Fibroblast of the aortic adventitia (primary cell): ENCODE data around the gene SLIT1. TPM values are rescaled to one million over a fixed set of nuclear protein-coding genes. Genes with fewer than 3 reads are reported as not detected.

Experiments
- DNase-seq: peaks from one replicate; pipeline ENCODE4 v3.0.0-alpha.2; 2010; ENCODE audit warnings: low read depth
- H3K4me3 ChIP-seq: 2 replicates; pipeline ENCODE4 v1.5.1; 2011; ENCODE audit warnings: low read depth, mild to moderate bottlenecking, control low read depth, low read length, moderate library complexity
- CTCF ChIP-seq: IDR thresholded peaks from 2 replicates; pipeline ENCODE4 v1.5.1; 2011; ENCODE audit warnings: mild to moderate bottlenecking, low read length, control low read depth, inconsistent platforms; ENCODE audit not compliant: insufficient read depth
- total RNA-seq: library from RNA; depleted of rRNA; stranded (reverse); fragments of >200 nt; gene quantifications from 2 replicates; pipeline ENCODE4 v1.2.3, GENCODE V29; 2012; ENCODE audit warnings: low replicate concordance

SLIT1 gene
- total RNA-seq, 1 donor, result 0.09 TPM

- no peak overlapping the region for H3K4me3 ChIP-seq
- no peak for DNase-seq
- no peak for TF ChIP-seq CTCF
Measured at GRCh38 chr10:97061423-97061822, 124.3 kb downstream of the SLIT1 start.

- no peak for TF ChIP-seq CTCF
- DNase-seq, result no peak
- H3K4me3 ChIP-seq, result no peak overlapping the region
Measured at GRCh38 chr10:97060441-97061084, 125.2 kb downstream of the SLIT1 start.

- no peak overlapping the region for H3K4me3 ChIP-seq
- DNase-seq, result no peak
- TF ChIP-seq CTCF, result no peak
Measured at GRCh38 chr10:97059872-97060205, 125.9 kb downstream of the SLIT1 start.

GRCh38 chr10:97059006-97059871 is 126.5 kb downstream of the SLIT1 start:
- TF ChIP-seq CTCF, result no peak
- DNase-seq, result no peak
- H3K4me3 ChIP-seq, result no peak overlapping the region

GRCh38 chr10:97058521-97058920 is 127.2 kb downstream of the SLIT1 start:
- no peak for TF ChIP-seq CTCF
- DNase-seq, result no peak
- no peak overlapping the region for H3K4me3 ChIP-seq

GRCh38 chr10:97057491-97058235 is 128.1 kb downstream of the SLIT1 start:
- TF ChIP-seq CTCF, result no peak
- no peak for DNase-seq
- no peak overlapping the region for H3K4me3 ChIP-seq
